HepG2 (cell line): ENCODE data around the gene VAV2. TPM values are rescaled to one million over a fixed set of nuclear protein-coding genes. Genes with fewer than 3 reads are reported as not detected.

ENCODE experiments used
- CHD4 ChIP-seq: fragments of 200-600 bp; sonication (generic); IDR thresholded peaks from 2 replicates; pipeline ENCODE4 v1.7.0; 2017; ENCODE audit warnings: mild to moderate bottlenecking, low read length, borderline replicate concordance
- ELF1 ChIP-seq: sonication (generic); formaldehyde crosslinking; IDR thresholded peaks from 2 replicates; pipeline ENCODE4 v1.4.0; 2020; ENCODE audit warnings: missing genetic modification reagents
- GFI1 ChIP-seq: sonication (generic); formaldehyde crosslinking; IDR thresholded peaks from 2 replicates; pipeline ENCODE4 v1.5.0; 2020; ENCODE audit warnings: missing genetic modification reagents, mild to moderate bottlenecking, borderline replicate concordance
- MTERF4 ChIP-seq: sonication (generic); formaldehyde crosslinking; IDR thresholded peaks from 2 replicates; pipeline ENCODE4 v1.8.0; 2023; ENCODE audit warnings: mild to moderate bottlenecking, missing genetic modification reagents
- PAX8 ChIP-seq: sonication (generic); formaldehyde crosslinking; IDR thresholded peaks from 2 replicates; pipeline ENCODE4 v1.8.0; 2022; ENCODE audit warnings: mild to moderate bottlenecking, missing genetic modification reagents, borderline replicate concordance
- POGK ChIP-seq: sonication (generic); formaldehyde crosslinking; conservative IDR thresholded peaks from 2 replicates; pipeline ENCODE4 v1.8.0; 2022; ENCODE audit warnings: mild to moderate bottlenecking, moderate library complexity, missing genetic modification reagents
- SALL1 ChIP-seq: sonication (generic); formaldehyde crosslinking; IDR thresholded peaks from 2 replicates; pipeline ENCODE4 v1.8.0; 2022; ENCODE audit warnings: mild to moderate bottlenecking, missing genetic modification reagents
- SPEN ChIP-seq: sonication (generic); formaldehyde crosslinking; IDR thresholded peaks from 2 replicates; pipeline ENCODE4 v1.5.1; 2020; ENCODE audit warnings: low read depth, mild to moderate bottlenecking, missing genetic modification reagents
- TAF1 ChIP-seq: sonication (generic); formaldehyde crosslinking; IDR thresholded peaks from 2 replicates; pipeline ENCODE4 v1.4.0; 2020; ENCODE audit warnings: missing genetic modification reagents
- ZBTB38 ChIP-seq: sonication (generic); formaldehyde crosslinking; IDR thresholded peaks from 2 replicates; pipeline ENCODE4 v1.5.1; 2020; ENCODE audit warnings: mild to moderate bottlenecking, missing genetic modification reagents
- ZC3H13 ChIP-seq: sonication (generic); formaldehyde crosslinking; IDR thresholded peaks from 2 replicates; pipeline ENCODE4 v1.8.1; 2023; ENCODE audit warnings: mild to moderate bottlenecking, missing genetic modification reagents, moderate library complexity
- ZFP1 ChIP-seq: IDR thresholded peaks from 2 replicates; pipeline ENCODE4 v1.6.1; 2016
- ZFX ChIP-seq: sonication (generic); formaldehyde crosslinking; IDR thresholded peaks from 2 replicates; pipeline ENCODE4 v1.4.0; 2020; ENCODE audit warnings: mild to moderate bottlenecking, low read depth, missing genetic modification reagents, moderate library complexity
- ZMYM2 ChIP-seq: sonication (generic); formaldehyde crosslinking; IDR thresholded peaks from 2 replicates; pipeline ENCODE4 v1.8.0; 2022; ENCODE audit warnings: mild to moderate bottlenecking, missing genetic modification reagents
- ZMYM4 ChIP-seq: sonication (generic); formaldehyde crosslinking; IDR thresholded peaks from 2 replicates; pipeline ENCODE4 v1.8.1; 2023; ENCODE audit warnings: mild to moderate bottlenecking, missing genetic modification reagents
- ZNF264 ChIP-seq: sonication (generic); formaldehyde crosslinking; IDR thresholded peaks from 2 replicates; pipeline ENCODE4 v1.4.0; 2020; ENCODE audit warnings: missing genetic modification reagents
- ZNF460 ChIP-seq: sonication (generic); formaldehyde crosslinking; IDR thresholded peaks from 2 replicates; pipeline ENCODE4 v1.5.1; 2020; ENCODE audit warnings: missing genetic modification reagents, mild to moderate bottlenecking, borderline replicate concordance
- ZNF569 ChIP-seq: sonication (generic); formaldehyde crosslinking; IDR thresholded peaks from 2 replicates; pipeline ENCODE4 v1.5.0; 2020; ENCODE audit warnings: mild to moderate bottlenecking, missing genetic modification reagents, moderate library complexity, borderline replicate concordance
- ZNF614 ChIP-seq: IDR thresholded peaks from 2 replicates; pipeline ENCODE4 v1.6.1; 2018; ENCODE audit warnings: missing biosample characterization, missing genetic modification reagents, inconsistent platforms, borderline replicate concordance
- ZNF7 ChIP-seq: IDR thresholded peaks from 2 replicates; pipeline ENCODE4 v1.6.1; 2016; ENCODE audit warnings: missing biosample characterization, missing genetic modification reagents
- ZSCAN20 ChIP-seq: sonication (generic); formaldehyde crosslinking; IDR thresholded peaks from 2 replicates; pipeline ENCODE4 v1.4.0; 2020; ENCODE audit warnings: missing genetic modification reagents, mild to moderate bottlenecking, borderline replicate concordance
- polyA plus RNA-seq, 8 experiments: library from polyadenylated mRNA; depleted of rRNA in 3 of 8; stranded (reverse) in 7 of 8; unstranded in 1 of 8; fragments of >200 nt; fragmentation: Illumina TruSeq in 4 of 8; extraction: Trizol in 4 of 8; gene quantifications; 2 replicates each; pipeline versions ENCODE4 v1.2.1 to v1.2.3, GENCODE V29; 2011 to 2016; ENCODE audit warnings: low read depth in 4 of 8, missing spikeins in 1 of 8, mixed read lengths in 1 of 8; ENCODE audit not compliant: insufficient read depth in 1 of 8
- total RNA-seq, 5 experiments: library from RNA; depleted of rRNA; stranded (reverse); fragments of >200 nt; fragmentation: Illumina TruSeq; extraction: Trizol; gene quantifications; 2 replicates each; pipeline ENCODE4 v1.2.3, GENCODE V29; 2016; ENCODE audit warnings: low read depth in 1 of 5
- TF ChIP-seq, protein P1 (sequence below): sonication (generic); formaldehyde crosslinking; IDR thresholded peaks from 2 replicates; pipeline ENCODE4 v1.5.0; 2020; ENCODE audit warnings: mild to moderate bottlenecking, missing genetic modification reagents, moderate library complexity
- TF ChIP-seq, protein P2 (sequence below): sonication (generic); formaldehyde crosslinking; IDR thresholded peaks from 2 replicates; pipeline ENCODE4 v1.4.0; 2020; ENCODE audit warnings: low read depth, missing genetic modification reagents

Gene VAV2
- total and polyA plus RNA-seq, 2 of the 13 experiments (the other 11 are each of a cell fraction or from before 2014, with no cell fraction given), result 22.5 to 22.9 TPM

- TF ChIP-seq ZMYM2 (CRISPR knock-in tag) (no peak), ELF1 (CRISPR knock-in tag) (0 out of 2 replicates have a peak, but pooled peaks have one; percentile 19), ZFP1 (CRISPR knock-in tag) (no peak), SALL1 (peak; percentile 78), ZFX (peak; percentile 29; the same call in 1 of the 2 replicates), MTERF4 (CRISPR knock-in tag) (no peak), ZC3H13 (no peak), ZMYM4 (CRISPR knock-in tag) (0 out of 2 replicates have a peak, but pooled peaks have one; percentile 40), ZNF614 (no peak), ZSCAN20 (CRISPR knock-in tag) (no peak), POGK (CRISPR knock-in tag) (no peak), ZBTB38 (peak; percentile 97), SPEN (CRISPR knock-in tag) (no peak), GFI1 (CRISPR knock-in tag) (no peak), ZNF569 (CRISPR knock-in tag) (no peak), ZNF264 (CRISPR knock-in tag) (no peak), PAX8 (no peak), TAF1 (CRISPR knock-in tag) (no peak), ZNF460 (no peak), CHD4 (no peak), ZNF7 (CRISPR knock-in tag) (no peak)
- TF ChIP-seq, protein P1, sequence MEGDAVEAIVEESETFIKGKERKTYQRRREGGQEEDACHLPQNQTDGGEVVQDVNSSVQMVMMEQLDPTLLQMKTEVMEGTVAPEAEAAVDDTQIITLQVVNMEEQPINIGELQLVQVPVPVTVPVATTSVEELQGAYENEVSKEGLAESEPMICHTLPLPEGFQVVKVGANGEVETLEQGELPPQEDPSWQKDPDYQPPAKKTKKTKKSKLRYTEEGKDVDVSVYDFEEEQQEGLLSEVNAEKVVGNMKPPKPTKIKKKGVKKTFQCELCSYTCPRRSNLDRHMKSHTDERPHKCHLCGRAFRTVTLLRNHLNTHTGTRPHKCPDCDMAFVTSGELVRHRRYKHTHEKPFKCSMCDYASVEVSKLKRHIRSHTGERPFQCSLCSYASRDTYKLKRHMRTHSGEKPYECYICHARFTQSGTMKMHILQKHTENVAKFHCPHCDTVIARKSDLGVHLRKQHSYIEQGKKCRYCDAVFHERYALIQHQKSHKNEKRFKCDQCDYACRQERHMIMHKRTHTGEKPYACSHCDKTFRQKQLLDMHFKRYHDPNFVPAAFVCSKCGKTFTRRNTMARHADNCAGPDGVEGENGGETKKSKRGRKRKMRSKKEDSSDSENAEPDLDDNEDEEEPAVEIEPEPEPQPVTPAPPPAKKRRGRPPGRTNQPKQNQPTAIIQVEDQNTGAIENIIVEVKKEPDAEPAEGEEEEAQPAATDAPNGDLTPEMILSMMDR (CRISPR knock-in tag), result no peak
- TF ChIP-seq, protein P2, sequence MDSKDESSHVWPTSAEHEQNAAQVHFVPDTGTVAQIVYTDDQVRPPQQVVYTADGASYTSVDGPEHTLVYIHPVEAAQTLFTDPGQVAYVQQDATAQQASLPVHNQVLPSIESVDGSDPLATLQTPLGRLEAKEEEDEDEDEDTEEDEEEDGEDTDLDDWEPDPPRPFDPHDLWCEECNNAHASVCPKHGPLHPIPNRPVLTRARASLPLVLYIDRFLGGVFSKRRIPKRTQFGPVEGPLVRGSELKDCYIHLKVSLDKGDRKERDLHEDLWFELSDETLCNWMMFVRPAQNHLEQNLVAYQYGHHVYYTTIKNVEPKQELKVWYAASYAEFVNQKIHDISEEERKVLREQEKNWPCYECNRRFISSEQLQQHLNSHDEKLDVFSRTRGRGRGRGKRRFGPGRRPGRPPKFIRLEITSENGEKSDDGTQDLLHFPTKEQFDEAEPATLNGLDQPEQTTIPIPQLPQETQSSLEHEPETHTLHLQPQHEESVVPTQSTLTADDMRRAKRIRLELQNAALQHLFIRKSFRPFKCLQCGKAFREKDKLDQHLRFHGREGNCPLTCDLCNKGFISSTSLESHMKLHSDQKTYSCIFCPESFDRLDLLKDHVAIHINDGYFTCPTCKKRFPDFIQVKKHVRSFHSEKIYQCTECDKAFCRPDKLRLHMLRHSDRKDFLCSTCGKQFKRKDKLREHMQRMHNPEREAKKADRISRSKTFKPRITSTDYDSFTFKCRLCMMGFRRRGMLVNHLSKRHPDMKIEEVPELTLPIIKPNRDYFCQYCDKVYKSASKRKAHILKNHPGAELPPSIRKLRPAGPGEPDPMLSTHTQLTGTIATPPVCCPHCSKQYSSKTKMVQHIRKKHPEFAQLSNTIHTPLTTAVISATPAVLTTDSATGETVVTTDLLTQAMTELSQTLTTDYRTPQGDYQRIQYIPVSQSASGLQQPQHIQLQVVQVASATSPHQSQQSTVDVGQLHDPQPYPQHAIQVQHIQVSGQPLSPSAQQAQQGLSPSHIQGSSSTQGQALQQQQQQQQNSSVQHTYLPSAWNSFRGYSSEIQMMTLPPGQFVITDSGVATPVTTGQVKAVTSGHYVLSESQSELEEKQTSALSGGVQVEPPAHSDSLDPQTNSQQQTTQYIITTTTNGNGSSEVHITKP (CRISPR knock-in tag), result no peak
Measured at GRCh38 chr9:133855802-133856521, 136.2 kb downstream of the VAV2 start (continued).
